Limb (tissue), 2 donors: ENCODE data around the gene FRAS1.
"Not testable (repeated sequence)": the region's sequence is repeated elsewhere in the genome, so short reads cannot be mapped to it uniquely, and the experiment has no call there.

Experiments
- DNase-seq, 2 donors: peaks; one replicate each; pipeline ENCODE4 v3.0.0-alpha.2; 2016; ENCODE audit errors: extremely low spot score in 2 of 2

Gene FRAS1

DNA sequence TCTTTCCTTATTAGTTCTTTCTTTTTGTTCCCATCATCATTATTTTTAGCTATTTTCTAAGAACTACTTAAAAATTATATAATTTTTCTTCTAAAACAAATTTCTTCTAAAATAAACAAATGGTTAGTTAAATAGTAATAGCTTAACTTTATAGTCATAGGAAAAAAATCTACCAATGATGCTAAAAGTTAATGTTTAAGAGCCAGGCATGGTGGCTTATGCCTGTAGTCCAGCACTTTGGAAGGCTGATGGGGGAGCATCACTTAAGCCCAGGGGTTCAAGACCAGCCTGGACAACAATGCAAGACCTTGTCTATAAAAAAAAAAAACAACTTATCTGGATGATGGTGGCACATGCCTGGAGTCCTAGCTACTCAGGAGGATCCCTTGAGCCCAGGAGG, 367.3 kb downstream of the FRAS1 start:
- DNase-seq, result no peak

DNA sequence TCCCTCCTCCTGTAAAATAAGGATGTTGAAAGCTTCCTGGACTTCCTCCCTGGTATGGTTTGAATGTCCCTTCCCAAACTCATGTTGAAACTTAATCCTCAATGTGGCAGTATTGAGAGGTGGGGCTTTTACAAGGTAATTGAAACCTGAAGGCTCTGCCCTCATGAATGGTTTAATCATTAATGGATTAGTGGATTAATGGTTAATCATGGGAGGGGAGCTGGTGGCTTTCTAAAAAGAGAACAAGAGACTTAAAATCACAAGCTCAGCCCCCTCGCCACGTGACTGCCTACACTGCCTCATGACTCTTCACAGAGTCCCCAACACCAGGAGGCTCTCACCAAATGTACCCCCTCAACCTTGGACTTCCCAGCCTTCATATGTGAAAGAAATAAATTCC, 369.8 kb downstream of the FRAS1 start:
- DNase-seq, result no peak

DNA sequence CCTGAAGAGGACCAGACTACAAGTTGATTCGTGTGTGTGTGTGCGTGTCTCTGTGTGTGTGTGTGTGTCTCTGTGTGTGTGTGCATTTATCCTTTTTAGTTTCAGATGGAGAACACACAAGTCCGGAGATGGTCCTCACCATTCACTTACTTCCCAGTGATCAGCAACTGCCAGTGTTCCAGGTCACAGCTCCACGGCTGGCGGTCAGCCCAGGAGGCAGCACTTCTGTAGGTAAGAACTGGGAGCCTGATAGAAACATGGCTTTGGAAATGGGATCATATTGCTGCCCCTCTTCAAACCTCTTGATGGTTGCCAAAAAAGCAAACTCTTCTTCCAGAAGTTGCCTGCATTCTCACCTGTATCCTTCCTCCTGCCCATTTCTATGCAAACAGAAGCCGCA, 371.9 kb downstream of the FRAS1 start:
- DNase-seq, result no peak

DNA sequence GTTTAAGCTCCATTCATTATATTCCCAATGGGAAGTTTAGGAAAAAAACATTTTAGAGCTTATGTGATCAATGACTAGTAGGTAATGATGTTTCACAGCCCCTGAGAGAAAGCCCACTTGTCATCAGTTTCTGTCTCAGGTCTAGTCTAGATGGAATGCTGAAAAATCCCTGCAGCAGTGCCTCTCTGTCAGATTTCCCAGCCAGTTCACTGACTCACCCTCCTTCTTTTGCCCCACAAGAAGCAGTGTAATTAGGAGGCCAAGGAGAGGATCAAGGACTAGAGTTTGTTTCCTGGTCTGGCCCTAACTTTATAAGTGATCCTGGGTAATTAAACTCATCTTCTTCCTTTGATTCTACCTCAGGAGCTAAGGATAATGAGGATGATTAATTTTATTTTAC, 375.8 kb downstream of the FRAS1 start:
- no peak for DNase-seq

DNA sequence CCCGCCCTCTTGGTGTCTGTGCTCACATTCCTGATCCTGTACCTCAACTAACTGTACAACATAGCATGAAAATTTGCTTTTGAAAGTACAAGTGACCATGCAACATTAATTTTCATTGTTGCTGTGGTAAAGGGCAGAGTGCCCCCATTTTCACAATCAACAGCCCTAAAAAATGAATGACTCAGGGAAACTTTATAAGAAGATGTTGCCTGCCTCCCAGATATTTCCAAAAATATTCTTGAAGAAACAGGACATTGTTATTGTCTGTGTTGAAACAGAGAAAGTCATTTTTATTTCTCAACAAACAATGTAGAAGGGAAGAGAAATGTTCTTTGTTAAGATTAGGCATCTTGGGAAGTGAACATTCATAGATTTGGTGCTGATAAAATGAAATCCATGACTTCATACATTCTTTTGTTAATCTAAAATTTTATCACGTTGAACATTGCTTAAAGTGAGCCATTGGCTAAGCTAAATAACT, 380.5 kb downstream of the FRAS1 start:
- DNase-seq, result no peak

DNA sequence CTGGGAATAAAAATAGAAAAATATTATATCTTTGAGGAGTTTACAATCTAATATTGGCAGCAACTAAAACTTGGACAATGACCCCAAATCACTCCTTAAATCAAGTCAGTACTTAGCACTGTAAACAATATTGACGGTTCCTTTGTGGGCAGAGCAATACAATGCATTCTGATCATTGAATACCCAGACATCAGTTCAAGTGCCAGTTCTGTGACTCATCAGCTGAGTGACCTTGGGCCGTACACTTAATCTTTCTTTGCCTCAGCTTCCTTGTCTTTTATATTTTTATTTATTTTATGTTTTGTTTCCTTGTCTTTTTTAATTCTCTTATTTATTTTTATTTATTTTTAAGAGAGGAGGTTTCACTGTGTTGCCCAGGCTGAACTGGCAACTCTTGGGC, 382.2 kb downstream of the FRAS1 start:
- no peak for DNase-seq

DNA sequence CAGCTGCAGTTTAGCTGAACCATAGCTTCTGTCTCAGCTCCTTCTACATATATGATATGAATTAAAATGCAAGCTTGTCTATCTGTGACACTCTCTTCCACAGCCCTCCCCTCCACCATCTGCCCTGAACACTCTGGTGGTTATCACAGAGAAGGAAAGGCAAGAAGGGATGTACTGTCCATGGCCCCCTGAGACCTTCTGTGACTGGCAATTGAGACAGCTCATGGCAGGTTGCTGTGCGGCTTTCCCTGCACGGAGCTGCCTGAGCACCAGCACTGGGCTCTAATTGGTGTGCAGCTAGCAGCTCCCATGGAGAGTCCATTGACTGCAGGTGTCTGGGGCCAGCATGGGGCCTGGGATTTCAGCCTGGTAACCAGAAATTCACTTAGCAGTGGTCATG, 384.6 kb downstream of the FRAS1 start:
- DNase-seq, result no peak

DNA sequence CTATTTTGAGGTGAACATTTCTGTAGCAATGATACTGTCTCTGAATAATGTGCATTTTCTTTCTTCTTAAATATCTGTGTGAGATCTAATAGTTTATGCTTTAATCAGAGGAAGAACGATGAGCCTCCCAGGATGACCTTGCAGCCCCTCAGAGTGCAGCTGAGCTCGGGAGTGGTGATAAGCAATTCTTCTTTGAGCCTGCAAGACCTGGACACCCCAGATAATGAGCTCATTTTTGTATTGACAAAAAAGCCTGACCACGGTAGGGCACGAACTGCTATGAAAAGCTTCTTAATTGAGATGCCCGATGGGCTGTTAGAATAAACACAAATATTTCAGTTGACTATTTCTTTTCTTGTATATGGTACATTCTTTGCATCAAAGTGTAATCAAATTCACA, 389.5 kb downstream of the FRAS1 start:
- DNase-seq, result no peak

DNA sequence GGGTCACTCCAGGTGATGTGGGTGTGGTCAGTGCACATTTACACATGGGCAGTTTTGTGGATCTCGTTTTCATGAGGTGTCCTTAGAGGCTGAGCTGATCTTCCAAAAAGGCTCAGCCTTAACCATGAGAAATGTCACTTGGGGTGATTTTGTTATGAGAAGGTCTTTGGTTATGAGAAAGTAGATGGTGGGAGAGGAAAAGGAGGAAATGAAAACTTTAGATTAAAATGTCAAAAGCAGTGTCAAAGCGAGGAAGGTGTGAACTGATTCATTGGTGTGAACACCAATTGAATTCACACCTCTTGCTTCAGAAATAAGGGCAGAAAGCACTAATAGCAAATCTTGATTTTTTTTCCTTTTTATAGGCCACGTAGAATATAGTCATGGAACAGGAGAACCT, 394.3 kb downstream of the FRAS1 start:
- no peak for DNase-seq

DNA sequence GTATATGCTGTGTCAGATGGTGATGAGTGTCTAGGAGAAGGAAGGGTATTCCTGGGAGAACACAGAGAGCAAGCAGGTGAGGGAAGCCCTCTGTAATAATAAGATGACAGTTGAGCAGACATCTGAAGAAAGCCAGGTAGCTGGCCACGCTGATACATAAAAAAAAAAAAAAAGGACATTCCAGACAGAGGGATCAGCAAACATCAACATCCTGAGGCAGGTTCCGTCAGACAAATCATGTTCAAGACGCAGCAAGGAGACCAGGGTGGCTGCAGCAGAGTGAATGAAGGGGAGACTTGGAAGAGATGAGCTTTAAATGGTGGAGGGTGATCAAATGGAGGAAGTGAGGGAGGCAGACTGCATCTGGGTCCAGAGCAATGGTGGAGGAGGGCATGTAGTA, 396.9 kb downstream of the FRAS1 start:
- DNase-seq, result no peak

DNA sequence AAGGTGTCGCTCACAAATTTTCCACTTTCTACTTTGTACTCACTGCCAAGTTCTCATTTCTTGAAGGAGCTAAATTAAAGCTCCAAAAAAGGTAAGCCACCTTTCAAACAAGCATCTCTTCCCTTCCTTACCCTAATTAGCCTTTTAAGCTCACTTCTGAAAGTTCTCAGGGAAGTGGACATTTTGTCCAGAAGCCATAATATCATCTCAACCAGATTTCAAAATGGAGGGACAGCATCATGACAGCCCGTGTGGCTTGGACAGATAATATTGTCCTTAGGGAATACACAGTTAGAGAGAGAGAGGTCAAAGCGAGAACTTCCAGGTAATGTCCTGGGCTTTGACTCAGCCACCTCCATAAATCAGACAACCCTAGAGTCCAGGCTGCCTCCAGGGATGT, 400.6 kb downstream of the FRAS1 start:
- no peak for DNase-seq

DNA sequence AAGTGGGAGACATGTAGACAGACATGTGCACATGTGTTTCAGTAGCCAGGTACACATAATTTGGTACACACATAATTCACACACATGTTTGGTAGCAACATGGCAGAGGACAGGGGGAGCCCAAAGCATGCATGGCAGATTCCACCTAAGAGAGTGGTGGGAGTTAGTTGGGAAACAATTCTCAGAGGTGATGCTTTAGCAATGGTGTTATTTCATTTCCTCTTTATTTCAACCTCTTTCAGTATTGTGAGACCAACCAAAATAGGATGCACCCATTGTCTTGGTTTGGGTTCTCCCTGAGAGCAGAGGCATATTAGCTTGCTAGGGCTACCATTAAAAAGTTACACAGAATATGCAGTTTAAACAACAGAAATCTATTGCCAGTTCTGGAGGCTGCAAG, 402.2 kb downstream of the FRAS1 start:
- no peak for DNase-seq

DNA sequence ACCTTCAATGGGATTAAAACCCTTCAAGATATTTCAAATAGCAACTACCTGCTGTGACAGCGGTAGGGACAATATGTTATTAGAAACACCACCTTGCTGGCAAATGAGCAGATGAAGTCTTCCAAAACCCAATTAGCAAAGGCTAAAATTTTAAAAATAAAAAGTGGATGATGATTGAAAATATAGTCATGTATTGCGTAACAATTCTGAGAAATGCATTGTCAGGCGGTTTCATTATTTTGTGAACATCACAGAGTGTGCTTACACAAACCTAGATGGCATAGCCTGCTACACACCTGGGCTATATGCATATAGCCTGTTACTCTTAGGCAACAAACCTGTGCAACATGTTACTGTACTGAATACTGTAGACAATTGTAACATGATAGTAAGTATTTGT, 403.2 kb downstream of the FRAS1 start:
- no peak for DNase-seq

DNA sequence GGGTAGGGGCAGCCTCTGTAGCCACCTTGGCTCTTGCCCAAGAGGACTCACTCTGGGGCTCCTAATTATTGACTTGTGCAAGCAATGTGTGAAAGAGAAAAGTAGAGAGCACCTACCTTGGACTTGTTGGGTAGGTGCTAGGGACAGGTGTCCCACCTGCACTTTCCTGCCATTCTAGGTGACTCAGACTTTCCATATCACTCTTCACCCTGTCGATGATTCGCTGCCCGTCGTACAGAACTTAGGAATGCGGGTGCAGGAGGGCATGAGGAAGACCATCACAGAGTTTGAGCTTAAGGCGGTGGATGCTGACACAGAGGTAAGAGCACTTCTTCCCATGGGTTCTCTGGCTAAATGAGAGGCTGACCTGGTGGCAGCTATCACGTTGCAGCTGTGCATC, 407.1 kb downstream of the FRAS1 start:
- no peak for DNase-seq

DNA sequence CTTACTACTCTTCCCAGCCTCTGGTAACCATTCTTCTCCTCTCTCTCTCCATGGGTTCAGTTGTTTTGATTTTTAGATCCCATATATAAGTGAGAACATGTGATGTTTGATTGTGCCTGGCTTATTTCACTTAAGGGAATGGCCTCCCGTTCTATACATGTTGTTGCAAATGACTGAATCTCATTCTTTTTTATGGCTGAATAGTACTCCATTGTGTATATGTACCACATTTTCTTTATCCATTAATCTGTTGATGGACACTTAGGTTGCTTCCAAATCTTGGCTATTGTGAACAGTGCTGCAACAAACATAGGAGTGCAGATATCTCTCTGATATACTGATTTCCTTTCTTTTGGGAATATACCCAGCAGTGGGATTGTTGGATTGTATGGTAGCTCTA, 410.1 kb downstream of the FRAS1 start:
- DNase-seq, result not testable (repeated sequence)

DNA sequence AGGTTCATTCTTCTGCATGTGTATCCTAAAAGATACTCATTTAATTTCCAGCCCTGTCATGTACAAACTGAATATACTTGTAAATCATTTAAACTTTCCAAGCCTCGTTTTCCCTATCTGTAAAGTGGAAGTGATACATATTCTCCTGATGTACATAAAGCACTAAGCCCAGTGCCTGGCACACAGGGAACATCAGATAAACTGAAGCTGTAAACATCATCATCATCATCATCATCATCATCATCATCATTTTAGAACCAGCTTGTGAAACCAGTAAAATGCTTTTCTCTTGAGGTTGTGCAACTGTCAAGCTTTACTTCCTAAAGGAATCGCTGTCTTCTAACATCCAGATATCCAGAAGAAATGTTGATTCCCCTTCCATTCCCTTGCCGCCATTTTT, 411.1 kb downstream of the FRAS1 start:
- no peak for DNase-seq

DNA sequence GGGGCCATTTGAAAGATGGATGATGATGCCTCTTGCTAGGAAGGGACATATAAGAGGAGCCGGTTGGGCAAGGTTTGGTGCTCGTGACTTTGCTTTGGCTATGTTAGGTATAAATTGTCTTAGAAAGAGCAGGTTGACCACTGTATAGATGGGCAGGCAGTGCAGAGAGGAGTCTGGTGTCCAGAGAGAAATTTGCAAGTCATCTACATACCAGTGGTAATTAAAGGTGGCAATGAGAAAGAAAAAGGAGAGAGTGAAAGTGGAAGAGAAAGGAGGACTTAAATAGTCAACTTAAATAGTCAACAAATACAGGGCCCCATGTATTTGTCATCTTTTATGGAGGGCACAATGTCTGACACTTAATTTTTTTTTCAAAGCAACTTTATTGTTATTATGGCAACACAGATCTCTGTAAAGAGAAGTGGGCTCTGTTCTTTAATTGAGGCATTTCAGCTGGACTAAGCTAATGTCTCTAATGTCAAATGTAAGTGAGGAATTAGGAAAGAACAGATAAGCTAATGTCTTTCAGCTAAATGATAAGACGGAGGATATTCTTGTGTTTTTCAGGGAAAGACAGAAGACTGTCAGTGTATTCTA, 419.1 kb downstream of the FRAS1 start:
- no peak for DNase-seq

DNA sequence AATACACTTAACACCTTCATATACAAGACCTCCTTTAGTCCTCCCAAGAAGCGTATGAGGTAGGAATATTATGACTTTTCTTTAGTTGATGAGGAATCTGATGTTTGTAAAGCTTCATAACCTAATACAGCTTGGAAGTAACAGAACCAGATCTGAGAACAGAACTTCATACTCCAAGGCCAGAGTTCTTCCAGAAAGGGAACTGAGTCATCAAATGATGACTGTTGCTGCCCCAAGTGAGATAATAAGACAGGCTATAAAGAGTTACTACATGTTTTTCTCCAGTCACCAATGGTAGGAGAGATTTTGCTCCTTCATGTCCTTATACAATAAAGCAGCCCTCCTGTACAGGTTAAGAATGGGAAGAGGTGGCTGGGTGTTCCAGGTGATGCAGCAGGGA, 420.2 kb downstream of the FRAS1 start:
- no peak for DNase-seq

DNA sequence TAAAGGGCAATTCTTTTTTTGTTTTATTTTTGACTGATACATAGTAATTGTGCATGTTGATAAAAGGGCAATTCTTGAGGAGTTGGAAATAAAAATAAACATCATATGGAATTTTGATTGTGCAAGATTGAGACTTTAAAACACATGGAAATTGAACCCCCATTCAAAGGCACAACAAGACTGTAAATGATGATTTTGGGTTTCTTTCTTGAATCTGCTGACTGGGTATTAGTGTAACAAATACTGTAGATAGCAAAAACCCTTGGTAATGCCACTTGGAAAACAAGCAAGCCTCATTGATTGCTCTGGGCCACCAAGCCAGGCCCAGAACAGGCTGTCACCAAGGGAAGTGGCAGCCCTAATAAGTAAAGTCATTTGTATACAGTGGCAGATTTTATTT, 421.4 kb downstream of the FRAS1 start:
- DNase-seq, result no peak

DNA sequence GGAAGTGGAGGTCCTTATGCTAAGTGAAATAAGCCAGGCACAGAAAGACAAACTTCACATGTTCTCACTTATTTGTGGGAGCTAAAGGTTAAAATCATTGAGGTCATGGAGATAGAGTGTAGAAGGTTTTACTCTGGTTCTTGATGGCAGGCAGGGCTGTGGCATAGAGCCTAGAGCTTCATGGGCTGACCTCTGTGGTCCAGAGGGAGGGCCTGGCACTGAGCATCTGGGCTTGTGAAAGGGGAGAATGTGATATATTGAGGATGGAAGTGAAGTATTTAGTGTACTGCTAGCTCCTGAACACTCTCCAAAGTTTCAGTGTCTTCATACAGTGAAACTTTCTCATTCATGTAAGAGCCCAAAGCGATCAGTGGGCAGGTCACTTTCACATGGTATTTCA, 423.2 kb downstream of the FRAS1 start:
- DNase-seq, result no peak

DNA sequence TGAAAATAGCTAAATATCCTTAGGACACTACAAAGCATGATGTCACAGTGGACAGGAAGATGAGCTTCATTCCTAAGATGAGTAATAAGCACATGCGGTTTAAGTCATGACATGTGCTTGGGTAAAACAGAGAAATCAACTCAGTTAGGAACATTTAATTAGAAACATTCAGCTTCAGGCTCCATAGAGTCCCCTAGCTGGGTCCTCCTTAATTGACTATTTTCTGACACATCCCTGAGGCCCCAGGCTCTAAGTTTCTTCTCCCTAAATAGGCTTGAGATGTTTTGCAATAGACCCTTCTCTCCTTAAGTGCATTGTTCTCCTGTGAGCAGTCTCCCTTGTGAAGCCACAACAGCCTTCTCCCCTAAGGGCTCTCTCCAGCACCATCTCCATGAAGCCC, 424.1 kb downstream of the FRAS1 start:
- no peak for DNase-seq

DNA sequence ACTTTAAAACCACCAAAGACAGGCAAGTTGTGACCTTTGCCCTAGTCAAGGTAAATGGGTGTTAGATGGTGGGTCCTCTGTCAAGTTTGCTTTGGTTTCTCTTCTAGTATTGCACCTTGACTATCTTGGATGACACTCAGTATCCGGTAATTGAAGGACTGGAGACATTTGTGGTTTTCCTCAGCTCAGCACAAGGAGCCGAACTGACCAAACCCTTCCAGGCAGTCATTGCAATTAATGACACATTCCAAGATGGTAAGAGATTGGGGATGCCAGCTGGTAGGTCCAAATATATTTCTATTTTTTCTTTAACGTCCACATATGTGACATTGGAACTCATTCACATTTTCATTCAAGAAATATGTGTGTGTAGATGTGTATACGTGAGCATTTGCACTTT, 425.2 kb downstream of the FRAS1 start:
- no peak for DNase-seq

DNA sequence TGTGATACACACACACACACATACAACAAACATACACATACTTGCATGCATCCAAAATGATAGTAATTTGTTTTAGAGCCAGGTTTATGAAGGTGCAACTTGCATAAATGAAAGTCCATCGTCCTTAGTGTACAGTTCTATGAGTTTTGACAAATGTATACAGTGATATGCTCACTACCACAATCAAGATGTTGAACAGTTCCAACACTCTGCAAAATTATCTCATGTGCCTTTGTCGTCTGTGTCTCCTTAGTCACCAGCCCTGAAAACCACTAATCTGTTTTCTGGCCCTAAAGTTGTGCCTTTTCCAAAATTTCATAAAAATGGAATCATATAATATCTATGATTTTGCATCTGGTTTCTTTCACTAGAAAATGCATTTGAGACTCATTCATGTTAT, 426.7 kb downstream of the FRAS1 start:
- no peak for DNase-seq

DNA sequence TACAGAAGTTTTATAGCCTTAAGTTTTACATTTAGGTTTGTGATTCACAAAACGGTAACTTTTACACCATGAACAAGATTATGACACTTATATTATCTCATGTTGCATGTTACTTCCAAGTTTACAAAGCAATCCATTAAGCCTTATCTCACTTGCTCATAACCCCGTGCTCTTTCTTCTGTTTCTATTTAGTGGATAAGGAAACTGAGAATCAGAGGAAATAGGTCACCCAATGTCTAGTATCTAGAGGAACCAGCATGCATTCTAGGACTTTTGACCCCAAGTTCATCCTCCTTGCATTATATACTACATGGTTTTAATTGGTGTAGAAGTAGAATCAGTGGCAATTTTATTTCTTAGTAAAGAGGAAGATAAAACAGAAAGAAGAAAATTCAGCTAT, 427.5 kb downstream of the FRAS1 start:
- no peak for DNase-seq
